Hippocampal formation (tissue), 2 donors: ENCODE data around the gene KRT28.
"Not testable (repeated sequence)": the region's sequence is repeated elsewhere in the genome, so short reads cannot be mapped to it uniquely, and the experiment has no call there.

ENCODE experiments used
- DNase-seq, 2 donors: peaks; one replicate each; lab custom pipeline; 2025; lab: John Stamatoyannopoulos, UW

Gene KRT28

GRCh38 chr17:40779181-40779909 lies 20.4 kb downstream of the KRT28 start:
- DNase-seq: no peak

GRCh38 chr17:40778461-40778860 lies 21.3 kb downstream of the KRT28 start:
- DNase-seq: no peak

- no peak for DNase-seq
Measured at GRCh38 chr17:40777971-40778370, 21.8 kb downstream of the KRT28 start.

- DNase-seq: no peak
Measured at GRCh38 chr17:40777459-40777858, 22.3 kb downstream of the KRT28 start.

GRCh38 chr17:40775945-40776344 lies 23.8 kb downstream of the KRT28 start:
- no peak for DNase-seq

- DNase-seq: no peak
Measured at GRCh38 chr17:40772101-40772500, 27.7 kb downstream of the KRT28 start, which contains the start of gene KRT26. Gene KRT26, minus strand, starts transcription at chr17:40772201. Its CDS starts 88 bp downstream, at chr17:40772113.

GRCh38 chr17:40765657-40766056 lies 34.1 kb downstream of the KRT28 start:
- DNase-seq: no peak

GRCh38 chr17:40763752-40764151 lies 36.0 kb downstream of the KRT28 start:
- DNase-seq: no peak

GRCh38 chr17:40760105-40761016 lies 39.4 kb downstream of the KRT28 start:
- no peak for DNase-seq

GRCh38 chr17:40755231-40755630 lies 44.5 kb downstream of the KRT28 start, which contains the start of gene KRT25:
Gene KRT25, minus strand, starts transcription at chr17:40755331. Its CDS starts 60 bp downstream, at chr17:40755271.
- DNase-seq: no peak

GRCh38 chr17:40753804-40754203 lies 46.0 kb downstream of the KRT28 start:
- no peak for DNase-seq

GRCh38 chr17:40751065-40751464 lies 48.7 kb downstream of the KRT28 start:
- no peak for DNase-seq

- no peak for DNase-seq
Measured at GRCh38 chr17:40750391-40750790, 49.4 kb downstream of the KRT28 start.

GRCh38 chr17:40748666-40749065 lies 51.1 kb downstream of the KRT28 start:
- DNase-seq: not testable (repeated sequence)
